GM18508 (cell line): Measurements from ENCODE around the gene CRAMP1.

Experiments
- ATAC-seq: cut with Tn5 transposase; IDR thresholded peaks from one replicate; pipeline ENCODE4 v1.9.1; 2021; ENCODE audit warnings: moderate number of reproducible peaks; ENCODE audit not compliant: insufficient read depth, unreplicated experiment

The CRAMP1 gene

GRCh38 chr16:1654505-1655268 is 42.5 kb downstream of the CRAMP1 start:
- ATAC-seq = no peak

GRCh38 chr16:1655269-1655807 is 43.2 kb downstream of the CRAMP1 start:
- ATAC-seq = no peak

GRCh38 chr16:1655909-1656807 is 44.0 kb downstream of the CRAMP1 start:
- no peak for ATAC-seq

- ATAC-seq = no peak
These were observed 44.9 kb downstream of the CRAMP1 start for GRCh38 chr16:1656808-1657617.

GRCh38 chr16:1657841-1658240 is 45.7 kb downstream of the CRAMP1 start:
- ATAC-seq = no peak

GRCh38 chr16:1659031-1659430 is 46.9 kb downstream of the CRAMP1 start:
- ATAC-seq = no peak

- no peak for ATAC-seq
These were observed 49.7 kb downstream of the CRAMP1 start for GRCh38 chr16:1661826-1662225.

- ATAC-seq = no peak
These were observed 50.4 kb downstream of the CRAMP1 start for GRCh38 chr16:1662543-1662942.

- ATAC-seq = no peak
These were observed 53.7 kb downstream of the CRAMP1 start for GRCh38 chr16:1665829-1666228.

GRCh38 chr16:1666316-1666715 is 54.2 kb downstream of the CRAMP1 start:
- no peak for ATAC-seq

- ATAC-seq = no peak
These were observed 55.1 kb downstream of the CRAMP1 start for GRCh38 chr16:1667271-1667670.

- no peak for ATAC-seq
These were observed 55.8 kb downstream of the CRAMP1 start for GRCh38 chr16:1667916-1668315.

- ATAC-seq = no peak
These were observed 56.6 kb downstream of the CRAMP1 start for GRCh38 chr16:1668612-1669319.

- ATAC-seq = no peak
These were observed 57.5 kb downstream of the CRAMP1 start for GRCh38 chr16:1669698-1670097.

- ATAC-seq = no peak
These were observed 58.2 kb downstream of the CRAMP1 start for GRCh38 chr16:1670371-1670770.

GRCh38 chr16:1670866-1671265 is 58.7 kb downstream of the CRAMP1 start:
- no peak for ATAC-seq

GRCh38 chr16:1673424-1674151 is 61.4 kb downstream of the CRAMP1 start:
- no peak for ATAC-seq

- no peak for ATAC-seq
These were observed 62.1 kb downstream of the CRAMP1 start for GRCh38 chr16:1674306-1674705.
